IMR-90 (cell line): ENCODE measurements around the gene DOCK10. TPM values are rescaled to one million over a fixed set of nuclear protein-coding genes. Genes with fewer than 3 reads are reported as not detected.

Source experiments
- ATAC-seq: fragments of 200-7000 bp; cut with Tn5 transposase; 2 replicates; pipeline ENCODE4 v1.9.1; 2020; ENCODE audit warnings: low read depth, mild to moderate bottlenecking, moderate library complexity
- BruUV-seq: library from RNA; stranded (reverse); fragments of 400-500 nt; replicated peaks from 2 replicates; lab custom pipeline; 2021; lab: Mats Ljungman, UMichigan
- CTCF ChIA-PET: fragments of 300-600 bp; formaldehyde crosslinking; extraction: SDS; loops from one replicate; lab custom pipeline; 2021; ENCODE audit warnings: antibody characterized with exemption; lab: Yijun Ruan, JAX
- POLR2A ChIA-PET: fragments of 300-600 bp; sonication (Branson Sonifier 250); formaldehyde crosslinking; loops from one replicate; lab custom pipeline; 2022; ENCODE audit warnings: antibody characterized with exemption; ENCODE audit not compliant: unreplicated experiment; lab: Charles Lee
- DNase-seq: peaks from one replicate; pipeline ENCODE4 v3.0.0; 2013
- H2AFZ ChIP-seq: replicated peaks from 2 replicates; pipeline ENCODE3; 2013; ENCODE audit warnings: low read length, mild to moderate bottlenecking; ENCODE audit not compliant: poor library complexity
- H2AK5ac ChIP-seq: 2 replicates; pipeline ENCODE4 v1.6.1; 2013; ENCODE audit warnings: low read depth, low read length, inconsistent platforms
- H2AK9ac ChIP-seq: replicated peaks from 2 replicates; pipeline ENCODE3; 2013; ENCODE audit warnings: mild to moderate bottlenecking, low read depth, low read length, moderate library complexity; ENCODE audit not compliant: poor library complexity
- H2BK120ac ChIP-seq: 2 replicates; pipeline ENCODE4 v1.6.1; 2013; ENCODE audit warnings: low read depth, low read length, inconsistent platforms
- H2BK15ac ChIP-seq: 3 replicates; pipeline ENCODE4 v1.6.1; 2013; ENCODE audit warnings: low read depth, low read length, inconsistent platforms
- H2BK20ac ChIP-seq: 2 replicates; pipeline ENCODE4 v1.6.1; 2013; ENCODE audit warnings: low read depth, mild to moderate bottlenecking, inconsistent platforms, low read length, moderate library complexity
- H2BK5ac ChIP-seq: 2 replicates; pipeline ENCODE4 v1.6.1; 2013; ENCODE audit warnings: mild to moderate bottlenecking, low read depth, low read length, inconsistent platforms; ENCODE audit not compliant: poor library complexity, severe bottlenecking
- H3K14ac ChIP-seq: replicated peaks from 2 replicates; pipeline ENCODE4 v1.6.1; 2013; ENCODE audit warnings: low read depth, low read length, inconsistent platforms
- H3K18ac ChIP-seq: 2 replicates; pipeline ENCODE4 v1.6.1; 2013; ENCODE audit warnings: low read depth, low read length, control low read depth
- H3K23ac ChIP-seq: 2 replicates; pipeline ENCODE4 v1.6.1; 2013; ENCODE audit warnings: low read depth, low read length, inconsistent platforms
- H3K27ac ChIP-seq: 2 replicates; pipeline ENCODE4 v1.5.1; 2013; ENCODE audit warnings: mild to moderate bottlenecking, control low read depth, low read length; ENCODE audit not compliant: insufficient read depth
- H3K27me3 ChIP-seq: 2 replicates; pipeline ENCODE4 v1.6.1; 2013; ENCODE audit warnings: low read length; ENCODE audit not compliant: control insufficient read depth, insufficient read depth
- H3K36me3 ChIP-seq: 2 replicates; pipeline ENCODE4 v1.6.1; 2013; ENCODE audit warnings: low read length, mixed read lengths; ENCODE audit not compliant: control insufficient read depth, insufficient read depth
- H3K4ac ChIP-seq: 2 replicates; pipeline ENCODE4 v1.6.1; 2013; ENCODE audit warnings: low read depth, low read length, inconsistent platforms
- H3K4me1 ChIP-seq: 2 replicates; pipeline ENCODE4 v1.6.1; 2013; ENCODE audit warnings: low read length, mixed read lengths; ENCODE audit not compliant: control insufficient read depth, insufficient read depth
- H3K4me2 ChIP-seq: 2 replicates; pipeline ENCODE4 v1.6.1; 2013; ENCODE audit warnings: low read depth, mild to moderate bottlenecking, control low read depth, low read length, moderate library complexity
- H3K4me3 ChIP-seq: 2 replicates; pipeline ENCODE4 v1.5.1; 2013; ENCODE audit warnings: low read depth, mild to moderate bottlenecking, control low read depth, low read length, moderate library complexity; ENCODE audit not compliant: insufficient read depth
- H3K56ac ChIP-seq: 2 replicates; pipeline ENCODE4 v1.6.1; 2013; ENCODE audit warnings: low read length, inconsistent platforms; ENCODE audit not compliant: insufficient read depth; ENCODE audit errors: extremely low read depth
- H3K79me1 ChIP-seq, 2 experiments: 2 replicates each; pipeline ENCODE4 v1.6.1; 2013; ENCODE audit warnings: low read length in 2 of 2, inconsistent platforms in 1 of 2, low read depth in 1 of 2
- H3K9ac ChIP-seq: 2 replicates; pipeline ENCODE4 v1.6.1; 2013; ENCODE audit warnings: low read depth, low read length, control low read depth
- H3K9me1 ChIP-seq: 2 replicates; pipeline ENCODE4 v1.6.1; 2013; ENCODE audit warnings: low read length, inconsistent platforms; ENCODE audit not compliant: insufficient read depth
- H3K9me3 ChIP-seq: 2 replicates; pipeline ENCODE4 v1.6.1; 2013; ENCODE audit warnings: low read length; ENCODE audit not compliant: control insufficient read depth, insufficient read depth
- H4K20me1 ChIP-seq: 2 replicates; pipeline ENCODE4 v1.6.1; 2013; ENCODE audit warnings: low read length, inconsistent platforms; ENCODE audit not compliant: insufficient read depth
- H4K5ac ChIP-seq: 2 replicates; pipeline ENCODE4 v1.6.1; 2013; ENCODE audit warnings: mild to moderate bottlenecking, low read depth, low read length, control low read depth
- H4K8ac ChIP-seq, 2 experiments: 2 replicates each; pipeline ENCODE4 v1.6.1; 2013; ENCODE audit warnings: low read depth in 2 of 2, low read length in 2 of 2, control low read depth in 1 of 2, inconsistent platforms in 1 of 2
- H4K91ac ChIP-seq: 2 replicates; pipeline ENCODE4 v1.6.1; 2013; ENCODE audit warnings: low read depth, low read length, inconsistent platforms; ENCODE audit not compliant: insufficient read depth
- FOS ChIP-seq: fragments of 150-350 bp; IDR thresholded peaks from 2 replicates; pipeline ENCODE4 v1.6.1; 2016; ENCODE audit warnings: low read depth, low read length
- MAFK ChIP-seq: IDR thresholded peaks from 2 replicates; pipeline ENCODE4 v1.6.1; 2012; ENCODE audit warnings: low read depth, low read length, improper control_type of control experiment
- MXI1 ChIP-seq: IDR thresholded peaks from 2 replicates; pipeline ENCODE4 v1.6.1; 2012; ENCODE audit warnings: low read depth, mild to moderate bottlenecking, low read length, moderate library complexity, borderline replicate concordance
- RCOR1 ChIP-seq: IDR thresholded peaks from 2 replicates; pipeline ENCODE4 v1.6.1; 2012; ENCODE audit warnings: mild to moderate bottlenecking, low read length, improper control_type of control experiment; ENCODE audit not compliant: insufficient replicate concordance
- WGBS, 2 experiments: methylation state at CpG; one replicate each; pipeline versions ENCODE4 v1.1.5 to v1.1.7; 2013; ENCODE audit warnings: missing lambda C conversion rate in 2 of 2; ENCODE audit not compliant: insufficient read length in 1 of 2; ENCODE audit errors: extremely low coverage in 2 of 2; 5-methylcytosine and 5-hydroxymethylcytosine counted together
- dilution Hi-C: fragments of 300-500 bp; cut with HindIII; formaldehyde crosslinking; loops from one replicate; pipeline ENCODE4 v1.14.3; 2018; ENCODE audit warnings: low sequenced_read_pairs; ENCODE audit not compliant: unreplicated experiment
- in situ Hi-C: fragments of 300-500 bp; cut with MboI; formaldehyde crosslinking; loops from 3 replicates; pipeline ENCODE4 v1.14.3; 2019; ENCODE audit warnings: low sequenced_read_pairs, inconsistent platforms, mixed read lengths
- intact Hi-C: fragments of 100-400 bp; cut with micrococcal nuclease; formaldehyde crosslinking; loops from 2 replicates; pipeline ENCODE4 v1.10.0; 2022
- polyA plus RNA-seq, 3 experiments: library from polyadenylated mRNA; depleted of rRNA; stranded (reverse); fragments of >200 nt; gene quantifications; 2 replicates each; pipeline ENCODE4 v1.2.3, GENCODE V29; 2012; ENCODE audit warnings: low replicate concordance in 1 of 3
- total RNA-seq: library from RNA; depleted of rRNA; stranded (reverse); fragments of >200 nt; gene quantifications from 2 replicates; pipeline ENCODE4 v1.2.3, GENCODE V29; 2012
- TF ChIP-seq, protein P1 (sequence below): fragments of 150-350 bp; IDR thresholded peaks from 2 replicates; pipeline ENCODE4 v1.6.1; 2016; ENCODE audit warnings: low read depth, mild to moderate bottlenecking, low read length, moderate library complexity, borderline replicate concordance
- TF ChIP-seq, protein P2 (sequence below): conservative IDR thresholded peaks from 2 replicates; pipeline ENCODE4 v1.5.1; 2012; ENCODE audit warnings: mild to moderate bottlenecking, low read depth, low read length, improper control_type of control experiment

Gene DOCK10
- total and polyA plus RNA-seq, 2 of the 4 experiments (the other 2 are of a cell fraction) = 58.6 to 75.3 TPM

DNA sequence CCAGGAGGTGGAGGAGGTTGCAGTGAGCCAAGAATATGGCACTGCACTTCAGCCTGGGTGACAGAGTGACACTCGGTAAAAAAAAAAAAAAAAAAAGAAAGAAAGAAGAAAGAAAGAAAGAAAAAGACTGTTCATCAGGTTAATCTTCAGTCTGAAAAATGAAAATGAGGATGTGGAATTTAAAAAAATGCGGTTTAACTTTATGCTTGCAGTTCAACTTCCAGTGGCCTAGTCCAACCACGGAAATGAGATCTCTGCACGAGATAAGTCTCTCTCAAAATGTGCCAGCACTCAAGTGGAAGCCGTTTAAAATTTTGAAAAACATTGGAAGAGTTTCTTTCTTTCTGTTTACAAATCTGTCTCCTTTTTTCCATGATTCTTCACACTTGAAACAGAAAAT is 112.1 kb downstream of the DOCK10 start:
- dilution Hi-C loops = no loop called here

More for the DNA sequence above, 112.1 kb downstream of the DOCK10 start:
- ATAC-seq = no peak
- ChIA-PET CTCF (no interaction called here), POLR2A (no interaction called here)
- Histone ChIP-seq H3K4me3 (no peak overlapping the region), H3K14ac (no peak overlapping the region), H2BK120ac (no peak overlapping the region), H4K5ac (no peak overlapping the region), H2BK5ac (no peak overlapping the region), H4K8ac (no peak overlapping the region), H3K27me3 (no peaks in the 10 kb centered on the region), H3K9me1 (peaks cover 9% of the 10 kb centered on the region), H2BK20ac (no peak overlapping the region), H2AK9ac (no peak overlapping the region), H3K18ac (no peak overlapping the region), H4K20me1 (no peaks in the 10 kb centered on the region), H3K9ac (no peak overlapping the region), H4K91ac (no peak overlapping the region), H2AK5ac (no peak overlapping the region), H3K36me3 (peaks cover 4% of the 10 kb centered on the region), H3K56ac (no peak overlapping the region), H3K27ac (no peak overlapping the region), H3K4ac (no peak overlapping the region), H3K9me3 (no peaks in the 10 kb centered on the region), H3K79me1 (peaks cover 22 to 33% of the 10 kb centered on the region in 2 experiments), H2AFZ (no peak overlapping the region), H2BK15ac (no peak overlapping the region), H3K4me1 (peaks cover 19% of the 10 kb centered on the region), H3K4me2 (no peak overlapping the region), H3K23ac (no peak overlapping the region)
- no TSS peak for BruUV-seq
- intact Hi-C loops (no loop called here), in situ Hi-C loops (no loop called here)
- no peak for DNase-seq
- WGBS, 2 experiments = 74% methylated on average over 3 of the region's 5 CpGs; no CpG with 5 or more reads in 1 of the 2 experiments
- TF ChIP-seq MAFK = no peak
- TF ChIP-seq, protein P1, sequence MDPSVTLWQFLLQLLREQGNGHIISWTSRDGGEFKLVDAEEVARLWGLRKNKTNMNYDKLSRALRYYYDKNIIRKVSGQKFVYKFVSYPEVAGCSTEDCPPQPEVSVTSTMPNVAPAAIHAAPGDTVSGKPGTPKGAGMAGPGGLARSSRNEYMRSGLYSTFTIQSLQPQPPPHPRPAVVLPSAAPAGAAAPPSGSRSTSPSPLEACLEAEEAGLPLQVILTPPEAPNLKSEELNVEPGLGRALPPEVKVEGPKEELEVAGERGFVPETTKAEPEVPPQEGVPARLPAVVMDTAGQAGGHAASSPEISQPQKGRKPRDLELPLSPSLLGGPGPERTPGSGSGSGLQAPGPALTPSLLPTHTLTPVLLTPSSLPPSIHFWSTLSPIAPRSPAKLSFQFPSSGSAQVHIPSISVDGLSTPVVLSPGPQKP = no peak
- no peak for TF ChIP-seq RCOR1
- TF ChIP-seq, protein P2, sequence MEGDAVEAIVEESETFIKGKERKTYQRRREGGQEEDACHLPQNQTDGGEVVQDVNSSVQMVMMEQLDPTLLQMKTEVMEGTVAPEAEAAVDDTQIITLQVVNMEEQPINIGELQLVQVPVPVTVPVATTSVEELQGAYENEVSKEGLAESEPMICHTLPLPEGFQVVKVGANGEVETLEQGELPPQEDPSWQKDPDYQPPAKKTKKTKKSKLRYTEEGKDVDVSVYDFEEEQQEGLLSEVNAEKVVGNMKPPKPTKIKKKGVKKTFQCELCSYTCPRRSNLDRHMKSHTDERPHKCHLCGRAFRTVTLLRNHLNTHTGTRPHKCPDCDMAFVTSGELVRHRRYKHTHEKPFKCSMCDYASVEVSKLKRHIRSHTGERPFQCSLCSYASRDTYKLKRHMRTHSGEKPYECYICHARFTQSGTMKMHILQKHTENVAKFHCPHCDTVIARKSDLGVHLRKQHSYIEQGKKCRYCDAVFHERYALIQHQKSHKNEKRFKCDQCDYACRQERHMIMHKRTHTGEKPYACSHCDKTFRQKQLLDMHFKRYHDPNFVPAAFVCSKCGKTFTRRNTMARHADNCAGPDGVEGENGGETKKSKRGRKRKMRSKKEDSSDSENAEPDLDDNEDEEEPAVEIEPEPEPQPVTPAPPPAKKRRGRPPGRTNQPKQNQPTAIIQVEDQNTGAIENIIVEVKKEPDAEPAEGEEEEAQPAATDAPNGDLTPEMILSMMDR = no peak
- no peak for TF ChIP-seq MXI1
- TF ChIP-seq FOS = no peak
